ENCODE data around the gene RGS6.

Gene RGS6

GRCh38 chr14:72094844-72095582 lies 162.8 kb downstream of the RGS6 start:
- Histone ChIP-seq H3K79me1 (ENCODE audit: low read length) (no peaks in the 10 kb centered on the region), H2AK5ac (ENCODE audit: low read length) (no peak overlapping the region), H3K23ac (ENCODE audit: low read length) (no peak overlapping the region), H3K9me3 (ENCODE audit: insufficient read depth, low read depth, low read length) (no peaks in the 10 kb centered on the region), H3K4me3 (ENCODE audit: low read depth, low read length) (no peak overlapping the region), H4K8ac (ENCODE audit: low read depth, low read length) (no peak overlapping the region), H3K27me3 (ENCODE audit: insufficient read depth, low read length) (no peaks in the 10 kb centered on the region), H2AFZ (ENCODE audit: insufficient read depth, low read length, poor library complexity) (no peak overlapping the region), H4K12ac (ENCODE audit: low read depth, low read length) (no peak overlapping the region), H3K9ac (ENCODE audit: low read length) (no peak overlapping the region), H3K4ac (ENCODE audit: low read depth, low read length) (no peak overlapping the region), H2BK120ac (ENCODE audit: insufficient read depth, low read length, poor library complexity) (no peak overlapping the region), H3K14ac (ENCODE audit: low read length) (no peak overlapping the region), H3K79me2 (ENCODE audit: control insufficient read depth, insufficient read depth, low read length, poor library complexity) (no peaks in the 10 kb centered on the region), H3K27ac (ENCODE audit: low read depth, low read length) (no peak overlapping the region), H3K4me1 (ENCODE audit: control insufficient read depth in 1 of 2, insufficient read depth in 2 of 2, low read length in 2 of 2) (no peaks in the 10 kb centered on the region), H3K18ac (ENCODE audit: low read length) (no peak overlapping the region), H2BK5ac (ENCODE audit: low read depth, low read length, poor library complexity) (no peak overlapping the region), H2BK12ac (ENCODE audit: low read length) (no peak overlapping the region), H4K91ac (ENCODE audit: low read depth, low read length) (no peak overlapping the region), H3K4me2 (ENCODE audit: low read length) (no peak overlapping the region), H3K36me3 (ENCODE audit: control insufficient read depth in 1 of 2, insufficient read depth in 2 of 2, low read length in 2 of 2) (no peaks in the 10 kb centered on the region)
- no peak for DNase-seq
- no CpG with 5 or more reads among the region's 6 CpGs for WGBS (ENCODE audit: extremely low coverage, insufficient coverage, insufficient read length)

- WGBS (ENCODE audit: extremely low coverage, insufficient coverage, insufficient read length): no CpG with 5 or more reads among the region's 4 CpGs
- H3K4ac ChIP-seq (ENCODE audit: low read depth, low read length): no peak overlapping the region
Observed at GRCh38 chr14:72097173-72097783, 165.0 kb downstream of the RGS6 start.

GRCh38 chr14:72098210-72098609 lies 166.0 kb downstream of the RGS6 start:
- H2AK5ac ChIP-seq (ENCODE audit: low read length): no peak overlapping the region
- DNase-seq: no peak
- H3K9me3 ChIP-seq (ENCODE audit: insufficient read depth, low read depth, low read length): no peaks in the 10 kb centered on the region
- no peak overlapping the region for H3K4ac ChIP-seq (ENCODE audit: low read depth, low read length)
- no peak overlapping the region for H3K18ac ChIP-seq (ENCODE audit: low read length)
- H3K4me2 ChIP-seq (ENCODE audit: low read length): no peak overlapping the region
- no peak overlapping the region for H2BK12ac ChIP-seq (ENCODE audit: low read length)
- H3K27ac ChIP-seq (ENCODE audit: low read depth, low read length): no peak overlapping the region
- no peak overlapping the region for H2BK5ac ChIP-seq (ENCODE audit: low read depth, low read length, poor library complexity)
- no peaks in the 10 kb centered on the region for H3K79me1 ChIP-seq (ENCODE audit: low read length)
- H3K4me3 ChIP-seq (ENCODE audit: low read depth, low read length): no peak overlapping the region
- H3K4me1 ChIP-seq (ENCODE audit: control insufficient read depth in 1 of 2, insufficient read depth in 2 of 2, low read length in 2 of 2): no peaks in the 10 kb centered on the region
- no peak overlapping the region for H3K9ac ChIP-seq (ENCODE audit: low read length)
- H4K8ac ChIP-seq (ENCODE audit: low read depth, low read length): no peak overlapping the region
- H3K79me2 ChIP-seq (ENCODE audit: control insufficient read depth, insufficient read depth, low read length, poor library complexity): no peaks in the 10 kb centered on the region
- H3K14ac ChIP-seq (ENCODE audit: low read length): no peak overlapping the region
- WGBS (ENCODE audit: extremely low coverage, insufficient coverage, insufficient read length): no CpG with 5 or more reads among the region's 4 CpGs
- no peak overlapping the region for H4K91ac ChIP-seq (ENCODE audit: low read depth, low read length)
- H3K23ac ChIP-seq (ENCODE audit: low read length): no peak overlapping the region
- H2AFZ ChIP-seq (ENCODE audit: insufficient read depth, low read length, poor library complexity): no peak overlapping the region
- H3K36me3 ChIP-seq (ENCODE audit: control insufficient read depth in 1 of 2, insufficient read depth in 2 of 2, low read length in 2 of 2): no peaks in the 10 kb centered on the region
- H2BK120ac ChIP-seq (ENCODE audit: insufficient read depth, low read length, poor library complexity): no peak overlapping the region
- H4K12ac ChIP-seq (ENCODE audit: low read depth, low read length): no peak overlapping the region
- H3K27me3 ChIP-seq (ENCODE audit: insufficient read depth, low read length): no peaks in the 10 kb centered on the region

More at GRCh38 chr14:72097173-72097783, 165.0 kb downstream of the RGS6 start:
- Histone ChIP-seq H3K27ac (ENCODE audit: low read depth, low read length) (no peak overlapping the region), H4K8ac (ENCODE audit: low read depth, low read length) (no peak overlapping the region), H3K36me3 (ENCODE audit: control insufficient read depth in 1 of 2, insufficient read depth in 2 of 2, low read length in 2 of 2) (no peaks in the 10 kb centered on the region), H4K91ac (ENCODE audit: low read depth, low read length) (no peak overlapping the region), H3K4me1 (ENCODE audit: control insufficient read depth in 1 of 2, insufficient read depth in 2 of 2, low read length in 2 of 2) (no peaks in the 10 kb centered on the region), H2BK5ac (ENCODE audit: low read depth, low read length, poor library complexity) (no peak overlapping the region), H3K4me3 (ENCODE audit: low read depth, low read length) (no peak overlapping the region), H3K27me3 (ENCODE audit: insufficient read depth, low read length) (no peaks in the 10 kb centered on the region), H3K18ac (ENCODE audit: low read length) (no peak overlapping the region), H3K14ac (ENCODE audit: low read length) (no peak overlapping the region), H3K79me2 (ENCODE audit: control insufficient read depth, insufficient read depth, low read length, poor library complexity) (no peaks in the 10 kb centered on the region), H3K9ac (ENCODE audit: low read length) (no peak overlapping the region), H2BK12ac (ENCODE audit: low read length) (no peak overlapping the region), H2AK5ac (ENCODE audit: low read length) (no peak overlapping the region), H2AFZ (ENCODE audit: insufficient read depth, low read length, poor library complexity) (no peak overlapping the region), H4K12ac (ENCODE audit: low read depth, low read length) (no peak overlapping the region), H3K79me1 (ENCODE audit: low read length) (no peaks in the 10 kb centered on the region), H3K9me3 (ENCODE audit: insufficient read depth, low read depth, low read length) (no peaks in the 10 kb centered on the region), H3K4me2 (ENCODE audit: low read length) (no peak overlapping the region), H2BK120ac (ENCODE audit: insufficient read depth, low read length, poor library complexity) (no peak overlapping the region), H3K23ac (ENCODE audit: low read length) (no peak overlapping the region)
- DNase-seq: no peak

GRCh38 chr14:72099566-72099965 lies 167.3 kb downstream of the RGS6 start:
- no peak overlapping the region for H2BK5ac ChIP-seq (ENCODE audit: low read depth, low read length, poor library complexity)
- no peak overlapping the region for H3K9ac ChIP-seq (ENCODE audit: low read length)
- no peak overlapping the region for H3K4ac ChIP-seq (ENCODE audit: low read depth, low read length)
- H2BK120ac ChIP-seq (ENCODE audit: insufficient read depth, low read length, poor library complexity): no peak overlapping the region
- H3K9me3 ChIP-seq (ENCODE audit: insufficient read depth, low read depth, low read length): no peaks in the 10 kb centered on the region
- WGBS (ENCODE audit: extremely low coverage, insufficient coverage, insufficient read length): no CpG with 5 or more reads among the region's 3 CpGs
- no peak overlapping the region for H2AFZ ChIP-seq (ENCODE audit: insufficient read depth, low read length, poor library complexity)
- H3K23ac ChIP-seq (ENCODE audit: low read length): no peak overlapping the region
- no peaks in the 10 kb centered on the region for H3K4me1 ChIP-seq (ENCODE audit: control insufficient read depth in 1 of 2, insufficient read depth in 2 of 2, low read length in 2 of 2)
- no peaks in the 10 kb centered on the region for H3K79me1 ChIP-seq (ENCODE audit: low read length)
- no peak overlapping the region for H4K12ac ChIP-seq (ENCODE audit: low read depth, low read length)
- no peaks in the 10 kb centered on the region for H3K79me2 ChIP-seq (ENCODE audit: control insufficient read depth, insufficient read depth, low read length, poor library complexity)
- H2AK5ac ChIP-seq (ENCODE audit: low read length): no peak overlapping the region
- H3K27me3 ChIP-seq (ENCODE audit: insufficient read depth, low read length): no peaks in the 10 kb centered on the region
- no peak overlapping the region for H4K8ac ChIP-seq (ENCODE audit: low read depth, low read length)
- DNase-seq: no peak
- H3K36me3 ChIP-seq (ENCODE audit: control insufficient read depth in 1 of 2, insufficient read depth in 2 of 2, low read length in 2 of 2): no peaks in the 10 kb centered on the region
- H3K4me3 ChIP-seq (ENCODE audit: low read depth, low read length): no peak overlapping the region
- no peak overlapping the region for H4K91ac ChIP-seq (ENCODE audit: low read depth, low read length)
- H2BK12ac ChIP-seq (ENCODE audit: low read length): no peak overlapping the region
- no peak overlapping the region for H3K4me2 ChIP-seq (ENCODE audit: low read length)
- no peak overlapping the region for H3K18ac ChIP-seq (ENCODE audit: low read length)
- no peak overlapping the region for H3K27ac ChIP-seq (ENCODE audit: low read depth, low read length)
- no peak overlapping the region for H3K14ac ChIP-seq (ENCODE audit: low read length)
